Measurements from ENCODE around the gene OGFOD3. TPM values are rescaled to one million over a fixed set of nuclear protein-coding genes. Genes with fewer than 3 reads are reported as not detected.

OGFOD3 gene
- total RNA-seq, 2 experiments from 2014 or later, result 22.0 to 25.0 TPM

GRCh38 chr17:82357394-82357793 is 61.0 kb downstream of the OGFOD3 start:
- H3K4me3 Mint-ChIP-seq, result no peak overlapping the region
- CTCF ChIA-PET, result interaction anchor here (0.6 to 1.3 kb wide), 3 partner anchors 36 to 118 kb away, joined by 3 to 4 read pairs (median 3); no protein-coding TSS in a partner anchor
- TF ChIP-seq, protein P1, sequence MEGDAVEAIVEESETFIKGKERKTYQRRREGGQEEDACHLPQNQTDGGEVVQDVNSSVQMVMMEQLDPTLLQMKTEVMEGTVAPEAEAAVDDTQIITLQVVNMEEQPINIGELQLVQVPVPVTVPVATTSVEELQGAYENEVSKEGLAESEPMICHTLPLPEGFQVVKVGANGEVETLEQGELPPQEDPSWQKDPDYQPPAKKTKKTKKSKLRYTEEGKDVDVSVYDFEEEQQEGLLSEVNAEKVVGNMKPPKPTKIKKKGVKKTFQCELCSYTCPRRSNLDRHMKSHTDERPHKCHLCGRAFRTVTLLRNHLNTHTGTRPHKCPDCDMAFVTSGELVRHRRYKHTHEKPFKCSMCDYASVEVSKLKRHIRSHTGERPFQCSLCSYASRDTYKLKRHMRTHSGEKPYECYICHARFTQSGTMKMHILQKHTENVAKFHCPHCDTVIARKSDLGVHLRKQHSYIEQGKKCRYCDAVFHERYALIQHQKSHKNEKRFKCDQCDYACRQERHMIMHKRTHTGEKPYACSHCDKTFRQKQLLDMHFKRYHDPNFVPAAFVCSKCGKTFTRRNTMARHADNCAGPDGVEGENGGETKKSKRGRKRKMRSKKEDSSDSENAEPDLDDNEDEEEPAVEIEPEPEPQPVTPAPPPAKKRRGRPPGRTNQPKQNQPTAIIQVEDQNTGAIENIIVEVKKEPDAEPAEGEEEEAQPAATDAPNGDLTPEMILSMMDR (IDR thresholded peaks at IDR 0.05), result no peak
- no peaks in the 10 kb centered on the region for H3K9me3 Mint-ChIP-seq
- peaks cover 10% of the 10 kb centered on the region for H3K4me1 Mint-ChIP-seq (ENCODE audit: low read depth)
- H3K36me3 Mint-ChIP-seq (ENCODE audit: low read depth), result no peaks in the 10 kb centered on the region
- intact Hi-C loops (cut with micrococcal nuclease), result no loop called here
- no peak for DNase-seq
- H3K27me3 Mint-ChIP-seq, result peaks cover 12% of the 10 kb centered on the region
- POLR2A ChIA-PET, result no interaction called here
- no peak overlapping the region for H3K27ac Mint-ChIP-seq
- ATAC-seq, result no peak

DNA sequence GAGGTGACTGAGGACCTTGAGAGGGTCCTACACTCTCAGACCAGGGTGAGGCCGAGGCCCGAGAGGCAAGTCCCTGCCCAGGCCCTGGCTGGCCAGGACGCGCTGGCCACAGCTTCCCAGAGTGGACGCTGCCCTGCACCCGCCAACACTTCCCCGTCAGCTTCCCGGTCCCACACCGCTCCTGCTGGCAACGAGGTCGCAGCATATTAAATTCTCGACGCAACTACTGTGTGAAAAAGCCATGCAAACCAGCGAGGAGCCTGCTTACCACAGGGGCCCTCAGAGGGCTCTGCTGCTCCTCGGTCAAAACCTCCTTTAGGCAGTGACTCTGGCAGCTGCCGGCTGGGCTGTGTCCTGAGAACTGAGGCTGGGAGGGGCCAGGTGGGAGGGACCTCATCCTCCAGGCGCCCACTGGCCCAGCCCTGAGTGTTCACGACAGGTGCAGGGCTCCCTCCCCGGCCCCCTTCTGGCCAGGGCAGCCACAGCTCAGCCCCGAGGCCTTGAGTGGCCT is 61.5 kb downstream of the OGFOD3 start:
- peaks cover 12% of the 10 kb centered on the region for H3K27me3 Mint-ChIP-seq
- intact Hi-C loops (cut with micrococcal nuclease), result no loop called here
- ATAC-seq, result no peak
- peaks cover 10% of the 10 kb centered on the region for H3K4me1 Mint-ChIP-seq (ENCODE audit: low read depth)
- TF ChIP-seq, protein P1 (IDR thresholded peaks at IDR 0.05), result no peak
- no peak overlapping the region for H3K4me3 Mint-ChIP-seq
- CTCF ChIA-PET, result interaction anchor here (0.6 kb wide), 1 partner anchor 119 kb away, joined by 3 read pairs; no protein-coding TSS in a partner anchor
- no peaks in the 10 kb centered on the region for H3K9me3 Mint-ChIP-seq
- no peaks in the 10 kb centered on the region for H3K36me3 Mint-ChIP-seq (ENCODE audit: low read depth)
- no peak for DNase-seq
- no peak overlapping the region for H3K27ac Mint-ChIP-seq
- POLR2A ChIA-PET, result no interaction called here

- Mint-ChIP-seq H3K27ac (no peak overlapping the region), H3K4me1 (ENCODE audit: low read depth) (peaks cover 12% of the 10 kb centered on the region), H3K36me3 (ENCODE audit: low read depth) (no peaks in the 10 kb centered on the region), H3K9me3 (no peaks in the 10 kb centered on the region), H3K4me3 (no peak overlapping the region), H3K27me3 (peaks cover 12% of the 10 kb centered on the region)
- ChIA-PET CTCF (interaction anchor here (0.7 to 1.0 kb wide), 2 partner anchors 45 to 195 kb away, joined by 3 read pairs; no protein-coding TSS in a partner anchor), POLR2A (no interaction called here)
- intact Hi-C loops (cut with micrococcal nuclease), result no loop called here
- ATAC-seq, result no peak
- DNase-seq, result no peak
- TF ChIP-seq, protein P1 (IDR thresholded peaks at IDR 0.05), result no peak
Measured at GRCh38 chr17:82355770-82356427, 62.5 kb downstream of the OGFOD3 start.

DNA sequence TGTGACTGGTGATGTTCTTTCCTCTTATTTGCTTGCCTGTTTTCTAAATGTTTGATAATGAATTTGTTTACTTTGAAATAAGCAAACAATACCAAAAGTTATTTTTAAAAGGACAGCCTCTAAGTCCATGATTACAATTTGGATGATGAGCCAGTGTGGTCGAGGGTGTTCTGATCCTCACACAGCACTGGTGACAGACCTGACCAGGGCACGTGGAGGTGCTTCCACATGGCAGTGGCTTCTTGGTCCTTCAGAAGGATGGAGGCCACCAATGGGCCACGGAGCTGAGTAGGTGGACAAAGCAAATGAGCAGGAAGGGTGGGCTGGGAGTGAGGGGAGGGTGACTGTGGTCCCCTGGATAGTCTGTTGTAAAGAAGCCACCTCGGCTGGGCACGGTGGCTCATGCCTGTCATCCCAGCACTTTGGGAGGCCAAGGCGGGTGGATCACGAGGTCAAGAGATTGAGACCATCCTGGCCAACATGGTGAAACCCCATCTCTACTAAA is 63.5 kb downstream of the OGFOD3 start:
- Mint-ChIP-seq H3K27ac (no peak overlapping the region), H3K4me1 (ENCODE audit: low read depth) (peaks cover 15% of the 10 kb centered on the region), H3K4me3 (no peak overlapping the region), H3K36me3 (ENCODE audit: low read depth) (no peaks in the 10 kb centered on the region), H3K9me3 (no peaks in the 10 kb centered on the region), H3K27me3 (peaks cover 12% of the 10 kb centered on the region)
- no peak for ATAC-seq
- POLR2A ChIA-PET, result no interaction called here
- DNase-seq, result no peak
- intact Hi-C loops (cut with micrococcal nuclease), result loop anchor here (5.0 kb wide), 1 partner anchor 57 kb away; no protein-coding TSS in a partner anchor
- CTCF ChIA-PET, result interaction anchor here (0.7 kb wide), 1 partner anchor 196 kb away, joined by 3 read pairs; no protein-coding TSS in a partner anchor
- TF ChIP-seq, protein P1 (IDR thresholded peaks at IDR 0.05), result no peak

GRCh38 chr17:82353484-82353883 is 64.9 kb downstream of the OGFOD3 start:
- CTCF ChIA-PET, result interaction anchor here (1.1 to 1.4 kb wide), 3 partner anchors 9 to 113 kb away, joined by 4 to 6 read pairs (median 4); no protein-coding TSS in a partner anchor

More at GRCh38 chr17:82353484-82353883, 64.9 kb downstream of the OGFOD3 start:
- H3K36me3 Mint-ChIP-seq (ENCODE audit: low read depth), result no peaks in the 10 kb centered on the region
- peaks cover 12% of the 10 kb centered on the region for H3K27me3 Mint-ChIP-seq
- no peak overlapping the region for H3K27ac Mint-ChIP-seq
- no peak overlapping the region for H3K4me3 Mint-ChIP-seq
- DNase-seq, result no peak
- TF ChIP-seq, protein P1 (IDR thresholded peaks at IDR 0.05), result no peak
- H3K4me1 Mint-ChIP-seq (ENCODE audit: low read depth), result peaks cover 10% of the 10 kb centered on the region
- H3K9me3 Mint-ChIP-seq, result no peaks in the 10 kb centered on the region
- intact Hi-C loops (cut with micrococcal nuclease), result loop anchor here (5.0 kb wide), 1 partner anchor 59 kb away; no protein-coding TSS in a partner anchor
- POLR2A ChIA-PET, result no interaction called here
- ATAC-seq, result no peak

All from activated CD8-positive, alpha-beta T cell treated with anti-CD3 and anti-CD28 coated beads for 36 hours (primary cell).